ENCODE data around the gene KRTAP1-4. TPM values are rescaled to one million over a fixed set of nuclear protein-coding genes. Genes with fewer than 3 reads are reported as not detected.

KRTAP1-4 gene
- total and polyA plus RNA-seq, 2 donors (not counting 3 experiments of a cell fraction or from before 2014, with no cell fraction given) = not detected

- no peak for DNase-seq (ENCODE audit: low read depth, low spot score)
- no peak overlapping the region for H2AFZ ChIP-seq (ENCODE audit: low read depth, low read length)
- POLR2A ChIA-PET = no interaction called here
- no peak overlapping the region for H3K4me3 ChIP-seq (replicated peaks in 1 of 3; ENCODE audit: insufficient read depth in 1 of 3, low read depth in 1 of 3, low read length in 3 of 3)
- no peaks in the 10 kb centered on the region for H3K9me3 ChIP-seq (replicated peaks; ENCODE audit: control insufficient read depth, insufficient read depth, low read length)
- H3K9me1 ChIP-seq (replicated peaks; ENCODE audit: control insufficient read depth, extremely low read depth, insufficient read depth, low read length) = no peaks in the 10 kb centered on the region
- no peaks in the 10 kb centered on the region for H4K20me1 ChIP-seq (replicated peaks; ENCODE audit: control insufficient read depth, extremely low read depth, insufficient read depth, low read length)
- no peak overlapping the region for H3K27ac ChIP-seq (ENCODE audit: insufficient read depth, low read depth, low read length)
- intact Hi-C loops (cut with micrococcal nuclease) = loop anchor here (10.0 kb wide), 1 partner anchor 750 kb away; no protein-coding TSS in a partner anchor
- no peaks in the 10 kb centered on the region for H3K4me1 ChIP-seq (ENCODE audit: control insufficient read depth, extremely low read depth, insufficient read depth, low read length)
- no peak overlapping the region for H3K4me2 ChIP-seq (ENCODE audit: insufficient read depth, low read length)
- dilution Hi-C loops (cut with MboI; ENCODE audit: extremely low pct_ligation_motif_present, low sequenced_read_pairs) = no loop called here
- CTCF ChIA-PET = no interaction called here
- H3K27me3 ChIP-seq (ENCODE audit: control insufficient read depth in 2 of 2, insufficient read depth in 2 of 2, low read length in 2 of 2) = peaks cover 0 to 2% of the 10 kb centered on the region in 2 experiments
- no peaks in the 10 kb centered on the region for H3K36me3 ChIP-seq (ENCODE audit: control insufficient read depth in 2 of 2, extremely low read depth in 1 of 2, insufficient read depth in 2 of 2, low read length in 2 of 2)
- no TSS peak for BruUV-seq (replicated peaks)
- no peak for FAIRE-seq
- H3K9ac ChIP-seq (replicated peaks; ENCODE audit: extremely low read depth, insufficient read depth, low read length) = no peak overlapping the region
- H3K79me2 ChIP-seq (ENCODE audit: control insufficient read depth, insufficient read depth, low read length) = no peaks in the 10 kb centered on the region
- no peak for TF ChIP-seq GATA2 (IDR thresholded peaks at IDR 0.05; ENCODE audit: insufficient read depth, insufficient read length, low read depth, low read length)
- no peak for TF ChIP-seq EZH2 (IDR thresholded peaks at IDR 0.05; ENCODE audit: borderline replicate concordance, low read depth, low read length, severe bottlenecking)
- no peak for TF ChIP-seq JUN (IDR thresholded peaks at IDR 0.05; ENCODE audit: borderline replicate concordance, insufficient read depth, insufficient read length, low read depth)
- no peak for TF ChIP-seq POLR2A (IDR thresholded peaks at IDR 0.05; ENCODE audit: low read depth, low read length)
- TF ChIP-seq MAX (IDR thresholded peaks at IDR 0.05; ENCODE audit: insufficient read depth, insufficient read length) = no peak
- TF ChIP-seq FOS (IDR thresholded peaks at IDR 0.05; ENCODE audit: borderline replicate concordance, insufficient read depth, low read length) = no peak
- no peak for TF ChIP-seq MYC (IDR thresholded peaks at IDR 0.05; ENCODE audit: low read depth, low read length)
- no peak for TF ChIP-seq POLR2AphosphoS5 (IDR thresholded peaks at IDR 0.05; ENCODE audit: insufficient read depth, low read depth, low read length)
- TF ChIP-seq CTCF (IDR thresholded peaks at IDR 0.05; ENCODE audit: extremely low read depth in 1 of 2, insufficient read depth in 1 of 2, low read depth in 1 of 2, low read length in 2 of 2) = no peak
Measured at GRCh38 chr17:41024697-41025096, 5.3 kb downstream of the KRTAP1-4 start.

Measured in endothelial cell of umbilical vein (primary cell).